Immature natural killer cell (primary cell): ENCODE results near the gene AGER. TPM values are rescaled to one million over a fixed set of nuclear protein-coding genes. Genes with fewer than 3 reads are reported as not detected.

Experiments used
- DNase-seq, 3 donors: peaks; one replicate each; pipeline ENCODE4 v3.0.0; 2022; ENCODE audit warnings: mixed read lengths in 1 of 3
- H3K27ac Mint-ChIP-seq, 6 donors: one replicate each; pipeline ENCODE4 v1.8.0; 2020; ENCODE audit warnings: mixed read lengths in 6 of 6, mild to moderate bottlenecking in 5 of 6, inconsistent platforms in 4 of 6, moderate library complexity in 3 of 6
- H3K27me3 Mint-ChIP-seq, 3 donors: one replicate each; pipeline ENCODE4 v1.8.0; 2020 to 2021; ENCODE audit warnings: low read depth in 3 of 3, mild to moderate bottlenecking in 3 of 3, mixed read lengths in 3 of 3, moderate library complexity in 3 of 3, inconsistent platforms in 1 of 3
- H3K36me3 Mint-ChIP-seq, 3 donors: one replicate each; pipeline ENCODE4 v1.8.0; 2020; ENCODE audit warnings: mixed read lengths in 3 of 3, inconsistent platforms in 2 of 3, mild to moderate bottlenecking in 2 of 3
- H3K4me1 Mint-ChIP-seq, 2 donors: one replicate each; pipeline ENCODE4 v1.8.0; 2020; ENCODE audit warnings: inconsistent platforms in 2 of 2, mild to moderate bottlenecking in 2 of 2, mixed read lengths in 2 of 2, moderate library complexity in 1 of 2
- H3K4me3 Mint-ChIP-seq, 5 donors: one replicate each; pipeline ENCODE4 v1.8.0; 2020; ENCODE audit warnings: mild to moderate bottlenecking in 5 of 5, mixed read lengths in 5 of 5, inconsistent platforms in 3 of 5, moderate library complexity in 3 of 5
- H3K9me3 Mint-ChIP-seq, 6 donors: one replicate each; pipeline ENCODE4 v1.8.0; 2020; ENCODE audit warnings: mild to moderate bottlenecking in 6 of 6, mixed read lengths in 6 of 6, inconsistent platforms in 4 of 6, moderate library complexity in 3 of 6
- polyA plus RNA-seq, 3 donors: library from polyadenylated mRNA; unstranded; fragments of 300-500 nt; fragmentation: Illumina TruSeq; gene quantifications; one replicate each; pipeline ENCODE4 v1.2.3, GENCODE V29; 2021

AGER gene
- polyA plus RNA-seq, 3 donors from 2014 or later = 0.25 to 0.57 TPM; not detected in 1

- peaks cover 11 to 34% (median 18%) of the 10 kb centered on the region in 3 donors for H3K36me3 Mint-ChIP-seq
- no peak overlapping the region for H3K4me3 Mint-ChIP-seq
- no peaks in the 10 kb centered on the region for H3K4me1 Mint-ChIP-seq
- H3K27ac Mint-ChIP-seq = no peak overlapping the region
- H3K27me3 Mint-ChIP-seq = peaks cover 3 to 4% (median 3%) of the 10 kb centered on the region in 3 donors
- no peaks in the 10 kb centered on the region for H3K9me3 Mint-ChIP-seq
- DNase-seq = no peak
Measured at GRCh38 chr6:32166411-32167061, 17.5 kb downstream of the AGER start.

GRCh38 chr6:32164295-32164694 is 19.8 kb downstream of the AGER start, which contains the start of gene EGFL8:
Gene EGFL8 (plus strand): TSS chr6:32164595. CDS start chr6:32166166, 1,571 bp downstream.
- H3K9me3 Mint-ChIP-seq = no peaks in the 10 kb centered on the region
- H3K4me1 Mint-ChIP-seq = no peaks in the 10 kb centered on the region
- peaks cover 0 to 3% (median 1%) of the 10 kb centered on the region in 3 donors for H3K27me3 Mint-ChIP-seq
- DNase-seq = no peak
- H3K27ac Mint-ChIP-seq = no peak within 1 kb of the TSS
- no peak within 1 kb of the TSS for H3K4me3 Mint-ChIP-seq
- peaks cover 7 to 21% (median 7%) of the 10 kb centered on the region in 3 donors for H3K36me3 Mint-ChIP-seq

GRCh38 chr6:32163559-32164258 is 20.3 kb downstream of the AGER start:
- no peak for DNase-seq
- Mint-ChIP-seq H3K27ac (no peak overlapping the region), H3K4me1 (no peaks in the 10 kb centered on the region), H3K27me3 (peaks cover 0 to 2% (median 0%) of the 10 kb centered on the region in 3 donors), H3K9me3 (no peaks in the 10 kb centered on the region), H3K4me3 (no peak overlapping the region), H3K36me3 (peaks cover 7 to 19% (median 7%) of the 10 kb centered on the region in 3 donors)

- Mint-ChIP-seq H3K4me1 (peaks cover 26 to 28% of the 10 kb centered on the region in 2 donors), H3K4me3 (no peak overlapping the region), H3K36me3 (peaks cover 7 to 18% (median 8%) of the 10 kb centered on the region in 3 donors), H3K27me3 (peaks cover 5 to 9% (median 8%) of the 10 kb centered on the region in 3 donors), H3K27ac (peak overlapping the region in 1 of 6 donors; percentile 44), H3K9me3 (no peaks in the 10 kb centered on the region)
- DNase-seq = no peak
Measured at GRCh38 chr6:32158052-32158451, 26.0 kb downstream of the AGER start.

- peaks cover 7 to 15% (median 8%) of the 10 kb centered on the region in 3 donors for H3K36me3 Mint-ChIP-seq
- peaks cover 6 to 13% (median 10%) of the 10 kb centered on the region in 3 donors for H3K27me3 Mint-ChIP-seq
- H3K9me3 Mint-ChIP-seq = no peaks in the 10 kb centered on the region
- no peak overlapping the region for H3K27ac Mint-ChIP-seq
- no peak overlapping the region for H3K4me3 Mint-ChIP-seq
- DNase-seq = no peak
- H3K4me1 Mint-ChIP-seq = peaks cover 30 to 39% of the 10 kb centered on the region in 2 donors
Measured at GRCh38 chr6:32156891-32157290, 27.2 kb downstream of the AGER start.

- DNase-seq = peak; percentile 72 to 73 (median 72)
- Mint-ChIP-seq H3K27ac (peak overlapping the region; percentile 89 to 99 (median 94)), H3K36me3 (peaks cover 7 to 15% (median 8%) of the 10 kb centered on the region in 3 donors), H3K9me3 (no peaks in the 10 kb centered on the region), H3K4me3 (peak overlapping the region; percentile 95 to 100 (median 99)), H3K27me3 (peaks cover 9 to 16% (median 10%) of the 10 kb centered on the region in 3 donors), H3K4me1 (peaks cover 30 to 45% of the 10 kb centered on the region in 2 donors)
Measured at GRCh38 chr6:32154514-32155161, 29.4 kb downstream of the AGER start.

GRCh38 chr6:32153564-32154513 is 30.2 kb downstream of the AGER start, which contains the start of gene PPT2:
Gene PPT2 (plus strand): TSS chr6:32154141. CDS start chr6:32154595, 454 bp downstream.
- Mint-ChIP-seq H3K9me3 (no peaks in the 10 kb centered on the region), H3K4me3 (peak within 1 kb of the TSS; percentile 95 to 100 (median 99)), H3K36me3 (peaks cover 7 to 15% (median 8%) of the 10 kb centered on the region in 3 donors), H3K4me1 (peaks cover 34 to 49% of the 10 kb centered on the region in 2 donors), H3K27ac (peak within 1 kb of the TSS; percentile 89 to 99 (median 94)), H3K27me3 (peaks cover 9 to 16% (median 11%) of the 10 kb centered on the region in 3 donors)
- DNase-seq = peak; percentile 83 to 85 (median 84)

- H3K36me3 Mint-ChIP-seq = peaks cover 4 to 7% (median 7%) of the 10 kb centered on the region in 3 donors
- H3K4me1 Mint-ChIP-seq = peaks cover 43 to 58% of the 10 kb centered on the region in 2 donors
- H3K27me3 Mint-ChIP-seq = peaks cover 9 to 16% (median 15%) of the 10 kb centered on the region in 3 donors
- peak overlapping the region; percentile 66 to 99 (median 71) for H3K4me3 Mint-ChIP-seq
- H3K9me3 Mint-ChIP-seq = peaks cover 0 to 2% (median under 1%) of the 10 kb centered on the region in 6 donors
- DNase-seq = no peak
- H3K27ac Mint-ChIP-seq = peak overlapping the region in 5 of 6 donors; percentile 90 to 95 (median 94)
Measured at GRCh38 chr6:32152769-32153563, 31.1 kb downstream of the AGER start.

GRCh38 chr6:32151863-32152768 is 31.9 kb downstream of the AGER start, which contains the start of gene PRRT1:
Gene PRRT1 (minus strand): TSS chr6:32151939. CDS start chr6:32151827, 112 bp downstream.
- H3K9me3 Mint-ChIP-seq = peaks cover 0 to 6% (median 2%) of the 10 kb centered on the region in 6 donors
- H3K27me3 Mint-ChIP-seq = peaks cover 9 to 18% (median 17%) of the 10 kb centered on the region in 3 donors
- H3K36me3 Mint-ChIP-seq = no peaks in the 10 kb centered on the region
- peak within 1 kb of the TSS; percentile 17 to 99 (median 71) for H3K4me3 Mint-ChIP-seq
- no peak for DNase-seq
- H3K4me1 Mint-ChIP-seq = peaks cover 52 to 66% of the 10 kb centered on the region in 2 donors
- peak within 1 kb of the TSS in 5 of 6 donors; percentile 90 to 95 (median 94) for H3K27ac Mint-ChIP-seq

- Mint-ChIP-seq H3K4me1 (peaks cover 58 to 73% of the 10 kb centered on the region in 2 donors), H3K4me3 (peak overlapping the region in 2 of 5 donors; percentile 21 to 60), H3K36me3 (peaks cover 0 to 4% (median 0%) of the 10 kb centered on the region in 3 donors), H3K9me3 (peaks cover 0 to 6% (median 2%) of the 10 kb centered on the region in 6 donors), H3K27ac (peak overlapping the region in 3 of 6 donors; percentile 1 to 67 (median 8)), H3K27me3 (peaks cover 16 to 19% (median 18%) of the 10 kb centered on the region in 3 donors)
- no peak for DNase-seq
Measured at GRCh38 chr6:32151181-32151862, 32.7 kb downstream of the AGER start.
